AG04449 (cell line): Measurements from ENCODE around the gene TRAPPC2L.

Experiments used
- CTCF ChIA-PET: fragments of 350-600 bp; formaldehyde crosslinking; extraction: SDS; loops from one replicate; lab custom pipeline; 2021; ENCODE audit warnings: antibody characterized with exemption; lab: Yijun Ruan, JAX
- POLR2A ChIA-PET: fragments of 400-600, 350-600 bp; formaldehyde crosslinking; extraction: SDS; loops from one replicate; lab custom pipeline; 2020; ENCODE audit warnings: antibody characterized with exemption, inconsistent platforms; lab: Yijun Ruan, JAX
- DNase-seq: peaks from one replicate; pipeline ENCODE4 v3.0.0-alpha.2; 2010; ENCODE audit warnings: low read depth, low spot score
- H3K4me3 ChIP-seq: 2 replicates; pipeline ENCODE4 v1.5.1; 2011; ENCODE audit warnings: low read depth, mild to moderate bottlenecking, control low read depth, low read length
- CTCF ChIP-seq: IDR thresholded peaks from one replicate; pipeline ENCODE4 v1.5.1; 2011; ENCODE audit warnings: mild to moderate bottlenecking, moderate library complexity, low read length, control low read depth, inconsistent platforms; ENCODE audit not compliant: insufficient read depth; ENCODE audit errors: missing control alignments

The TRAPPC2L gene

DNA sequence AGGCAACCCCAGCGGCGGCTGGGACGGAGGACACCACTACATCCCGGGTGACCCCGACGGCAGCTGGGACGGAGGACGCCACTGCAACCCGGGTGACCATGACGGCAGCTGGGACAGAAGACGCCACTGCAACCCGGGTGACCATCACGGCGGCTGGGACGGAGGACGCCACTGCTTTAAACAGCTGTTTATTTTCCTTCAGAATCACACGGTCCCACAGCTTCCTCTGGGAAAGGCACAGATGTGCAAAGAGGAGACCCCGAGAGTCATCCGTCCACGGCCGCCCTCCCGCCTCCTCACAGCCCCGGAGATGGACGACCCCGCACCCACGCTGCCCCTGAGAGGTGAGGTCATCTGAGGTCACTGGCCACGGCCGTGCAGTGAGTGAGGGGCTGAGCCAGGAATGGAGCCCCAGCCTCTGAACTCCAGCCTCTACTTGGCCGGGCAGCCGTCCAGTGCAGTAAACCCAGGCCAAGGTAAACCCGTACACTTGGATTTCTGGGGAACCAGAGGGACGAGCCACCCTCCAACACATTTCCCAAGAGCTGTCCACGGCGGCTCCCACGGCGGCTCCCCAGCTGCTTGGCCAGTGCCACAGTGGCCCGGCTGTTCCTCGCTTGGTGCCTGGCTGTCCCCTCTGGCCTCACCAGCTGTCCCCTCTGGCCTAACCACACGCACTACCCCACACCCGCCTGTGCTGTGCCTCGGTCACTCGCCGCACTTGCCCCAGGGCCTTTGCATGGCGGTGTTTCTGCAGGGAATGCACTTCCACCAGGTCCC is 52.7 kb downstream of the TRAPPC2L start:
- no peak for DNase-seq
- no peak for TF ChIP-seq CTCF
- ChIA-PET POLR2A (no interaction called here), CTCF (no interaction called here)
- no peak overlapping the region for H3K4me3 ChIP-seq

DNA sequence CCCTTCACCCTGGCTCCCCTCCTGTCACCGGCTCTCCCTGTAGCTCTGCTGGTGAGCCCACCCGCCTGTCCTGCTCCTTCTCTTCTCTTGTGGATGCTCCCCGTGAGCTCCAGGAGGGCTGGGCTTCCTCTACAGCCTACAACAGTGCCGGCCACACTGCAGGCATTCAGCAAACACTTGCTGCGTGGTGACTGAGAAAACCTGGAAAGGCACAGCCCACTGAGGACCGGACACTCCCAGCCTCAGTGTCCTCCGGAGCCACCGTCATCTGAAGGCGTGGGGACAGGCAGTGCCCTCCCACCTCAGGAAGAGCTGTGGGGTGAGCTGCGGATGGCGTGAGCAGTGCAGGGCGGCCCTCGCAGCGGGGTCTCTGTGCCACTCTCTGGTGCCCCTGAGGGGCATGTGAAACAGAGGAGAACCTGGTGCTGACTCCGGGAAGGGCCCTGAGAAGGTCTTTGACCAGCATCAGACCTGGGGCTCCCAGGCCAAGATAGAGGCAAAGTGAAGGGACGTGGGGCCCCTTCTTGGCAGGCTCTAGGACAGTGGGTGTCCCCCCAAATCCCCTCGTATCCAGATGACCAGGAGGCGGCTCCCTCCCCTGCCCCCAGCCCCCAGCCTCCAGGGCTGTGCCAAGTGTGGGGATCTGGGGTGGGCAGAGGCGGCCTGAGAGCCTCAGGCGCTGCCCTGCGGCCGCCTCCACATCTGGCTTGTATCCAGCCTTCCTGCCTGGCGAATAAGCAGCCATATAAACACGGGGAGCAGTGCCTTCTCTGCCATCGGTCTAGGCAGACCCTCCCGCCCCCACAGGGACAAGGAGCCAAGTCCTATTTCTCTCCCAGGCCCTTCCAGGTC is 53.6 kb downstream of the TRAPPC2L start:
- DNase-seq = no peak
- CTCF ChIA-PET = no interaction called here
- POLR2A ChIA-PET = no interaction called here
- no peak overlapping the region for H3K4me3 ChIP-seq
- no peak for TF ChIP-seq CTCF

DNA sequence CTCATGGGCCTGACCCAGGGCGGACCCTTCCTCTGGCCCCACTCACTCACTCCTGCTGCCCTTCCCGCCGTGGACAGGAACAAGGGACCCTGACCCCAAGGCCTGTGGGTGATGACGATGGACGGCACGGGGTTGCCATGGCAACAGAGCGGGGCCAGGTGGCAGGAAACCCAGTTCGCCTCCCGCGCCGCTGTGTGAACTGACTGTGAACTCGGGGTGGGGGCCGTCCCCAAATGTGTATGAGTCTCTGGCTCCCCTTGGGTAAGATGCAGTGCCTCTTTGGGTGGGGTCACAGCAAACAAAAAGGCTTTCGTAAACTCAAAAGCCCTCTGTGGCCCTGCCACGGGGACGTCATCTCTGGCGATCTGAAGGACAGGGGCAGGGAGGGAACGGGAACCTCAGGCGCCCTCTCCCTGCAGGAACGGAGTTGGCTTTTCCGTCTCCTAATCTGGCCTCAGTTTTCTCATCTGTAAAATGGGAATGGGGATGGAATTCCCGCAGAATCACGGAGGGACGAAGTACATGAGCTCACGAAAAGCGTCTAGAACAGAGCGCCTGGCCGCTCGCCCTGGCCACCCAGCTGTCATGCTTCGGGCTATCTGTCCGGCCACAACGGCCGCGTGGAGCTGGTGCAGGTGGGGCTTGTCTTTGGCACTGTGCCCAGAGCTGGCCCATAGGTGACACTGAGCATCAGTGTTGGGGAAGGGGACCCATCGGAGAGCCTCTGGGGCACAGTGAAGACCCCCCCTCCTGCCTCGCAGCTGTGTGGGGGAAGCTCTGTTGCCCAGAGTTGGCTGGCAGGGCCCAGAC is 54.4 kb downstream of the TRAPPC2L start:
- ChIA-PET CTCF (no interaction called here), POLR2A (no interaction called here)
- H3K4me3 ChIP-seq = no peak overlapping the region
- TF ChIP-seq CTCF = no peak
- no peak for DNase-seq

DNA sequence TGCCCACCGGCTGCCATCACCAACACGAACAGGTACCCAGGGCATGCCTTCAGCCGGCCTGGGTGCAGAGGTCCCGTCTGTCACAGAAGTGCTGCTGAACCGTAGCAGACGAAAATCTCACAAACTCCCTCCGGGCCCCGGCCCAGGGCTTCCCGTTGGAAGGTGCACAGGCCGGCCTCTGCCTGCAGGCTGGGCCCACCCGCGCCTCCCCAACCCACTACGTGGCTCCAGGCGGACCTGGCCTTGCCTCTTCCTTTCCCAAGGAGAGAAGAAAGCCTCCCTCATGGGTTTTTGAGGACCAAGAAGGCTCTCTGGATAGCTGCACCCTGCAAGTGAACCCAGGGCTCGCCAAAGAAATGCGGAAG is 55.0 kb downstream of the TRAPPC2L start:
- ChIA-PET POLR2A (no interaction called here), CTCF (no interaction called here)
- TF ChIP-seq CTCF = no peak
- no peak for DNase-seq
- H3K4me3 ChIP-seq = no peak overlapping the region
